ENCODE measurements around the gene EDRF1. TPM values are rescaled to one million over a fixed set of nuclear protein-coding genes. Genes with fewer than 3 reads are reported as not detected.

EDRF1 gene
- total and polyA plus RNA-seq, 2 of the 13 experiments (the other 11 are each of a cell fraction or from before 2014, with no cell fraction given) = 16.9 to 26.7 TPM

GRCh38 chr10:125766511-125766910, 47.0 kb downstream of the EDRF1 start:
- in situ Hi-C loops (cut with HindIII; ENCODE audit: extremely low pct_ligation_motif_present, low pct_unique_long_range_greater_than_20kb) (no loop called here), intact Hi-C loops (cut with micrococcal nuclease; ENCODE audit: unreplicated experiment) (no loop called here)
- TF ChIP-seq EEA1 (CRISPR knock-in tag; IDR thresholded peaks at IDR 0.05; ENCODE audit: borderline replicate concordance) (no peak), RORA (CRISPR knock-in tag; IDR thresholded peaks at IDR 0.05) (no peak), ZNF280D (CRISPR knock-in tag; IDR thresholded peaks at IDR 0.05) (no peak), CENPX (CRISPR knock-in tag; IDR thresholded peaks at IDR 0.05) (no peak), ZNF850 (CRISPR knock-in tag; conservative IDR thresholded peaks at IDR 0.05) (no peak)
- TF ChIP-seq, protein P1, sequence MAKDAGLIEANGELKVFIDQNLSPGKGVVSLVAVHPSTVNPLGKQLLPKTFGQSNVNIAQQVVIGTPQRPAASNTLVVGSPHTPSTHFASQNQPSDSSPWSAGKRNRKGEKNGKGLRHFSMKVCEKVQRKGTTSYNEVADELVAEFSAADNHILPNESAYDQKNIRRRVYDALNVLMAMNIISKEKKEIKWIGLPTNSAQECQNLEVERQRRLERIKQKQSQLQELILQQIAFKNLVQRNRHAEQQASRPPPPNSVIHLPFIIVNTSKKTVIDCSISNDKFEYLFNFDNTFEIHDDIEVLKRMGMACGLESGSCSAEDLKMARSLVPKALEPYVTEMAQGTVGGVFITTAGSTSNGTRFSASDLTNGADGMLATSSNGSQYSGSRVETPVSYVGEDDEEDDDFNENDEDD (CRISPR knock-in tag; IDR thresholded peaks at IDR 0.05; ENCODE audit: borderline replicate concordance) = no peak
- Histone ChIP-seq H3K4me3 (replicated peaks in 1 of 3; ENCODE audit: insufficient read depth in 1 of 3, low read depth in 2 of 3, low read length in 3 of 3) (no peak overlapping the region), H3K4me1 (ENCODE audit: insufficient read depth, low read length) (no peaks in the 10 kb centered on the region), H3K9me3 (ENCODE audit: low read length) (no peaks in the 10 kb centered on the region), H3K79me2 (ENCODE audit: insufficient read depth, low read length) (no peaks in the 10 kb centered on the region), H3K27me3 (ENCODE audit: control insufficient read depth in 1 of 2, insufficient read depth in 2 of 2, low read length in 2 of 2) (no peaks in the 10 kb centered on the region), H3K4me2 (ENCODE audit: low read depth, low read length) (no peak overlapping the region), H2AFZ (ENCODE audit: low read length) (no peak overlapping the region), H3K9ac (ENCODE audit: insufficient read depth, low read depth, low read length) (no peak overlapping the region), H3K36me3 (replicated peaks in 1 of 2; ENCODE audit: control insufficient read depth in 1 of 2, insufficient read depth in 2 of 2, low read length in 2 of 2) (peaks cover 5 to 41% of the 10 kb centered on the region in 2 experiments; a peak in 4 of 5 replicates), H4K20me1 (ENCODE audit: insufficient read depth, low read length) (no peaks in the 10 kb centered on the region), H3K27ac (ENCODE audit: extremely low read length, insufficient read depth, low read length) (no peak overlapping the region)
- ChIA-PET POLR2A (interaction anchor here (1.4 kb wide), 1 partner anchor 47 kb away, joined by 4 read pairs; the partner anchor contains the start of gene EDRF1), CTCF (ENCODE audit: low intra/inter-chr PET ratio, low total read pairs) (no interaction called here)
- FAIRE-seq (no peak), ATAC-seq (no peak), DNase-seq (ENCODE audit: low spot score) (no peak)
- BruUV-seq (replicated peaks) = no TSS peak
- WGBS (ENCODE audit: low lambda C conversion rate) = 95% methylated on average over 4 of the region's 4 CpGs

Measured in HepG2 (cell line).